Right lobe of liver (tissue), 4 donors: ENCODE measurements around the gene ZSCAN21.

Experiments
- CTCF ChIP-seq, 4 donors: fragments of 200-600 bp in 3 of 4; fragments of 450-650 bp in 1 of 4; IDR thresholded peaks; one replicate each; pipeline versions ENCODE4 v1.5.1 to v1.8.0; 2016 to 2022; ENCODE audit warnings: antibody characterized with exemption in 4 of 4, mild to moderate bottlenecking in 2 of 4
- POLR2A ChIP-seq: fragments of 450-650 bp; IDR thresholded peaks from one replicate; pipeline ENCODE4 v1.6.1; 2017; ENCODE audit warnings: antibody characterized with exemption, mild to moderate bottlenecking
- donor health status: DM: no; HTN: no; CAD: no.
- donor health status: DM: no; HTN: no; CAD: no.
- donor health status: DM: no; HTN: yes; CAD: no.

- TF ChIP-seq CTCF (IDR thresholded peaks at IDR 0.05) (no peak), POLR2A (no peak)
Observed at GRCh38 chr7:100016215-100016901, 33.2 kb upstream of the ZSCAN21 start.
